ENCODE results near the gene UBAC2. TPM values are rescaled to one million over a fixed set of nuclear protein-coding genes. Genes with fewer than 3 reads are reported as not detected.
"Not testable (repeated sequence)": the region's sequence is repeated elsewhere in the genome, so short reads cannot be mapped to it uniquely, and the experiment has no call there.

Gene UBAC2
- total RNA-seq, 2 donors from 2014 or later: 52.4 to 55.6 TPM

GRCh38 chr13:99390601-99391000 lies 189.9 kb downstream of the UBAC2 start:
- no peak for DNase-seq (ENCODE audit: low spot score in 2 of 2)
- peaks cover 8 to 18% of the 10 kb centered on the region in 2 donors for H3K36me3 Mint-ChIP-seq
- H3K9me3 Mint-ChIP-seq: no peaks in the 10 kb centered on the region
- peak overlapping the region in 1 of 2 donors; percentile 62 for H3K27ac Mint-ChIP-seq
- no peak for ATAC-seq

- ATAC-seq (no peak), DNase-seq (ENCODE audit: low spot score in 2 of 2) (no peak)
Observed at GRCh38 chr13:99391781-99392469, 191.3 kb downstream of the UBAC2 start.

DNA sequence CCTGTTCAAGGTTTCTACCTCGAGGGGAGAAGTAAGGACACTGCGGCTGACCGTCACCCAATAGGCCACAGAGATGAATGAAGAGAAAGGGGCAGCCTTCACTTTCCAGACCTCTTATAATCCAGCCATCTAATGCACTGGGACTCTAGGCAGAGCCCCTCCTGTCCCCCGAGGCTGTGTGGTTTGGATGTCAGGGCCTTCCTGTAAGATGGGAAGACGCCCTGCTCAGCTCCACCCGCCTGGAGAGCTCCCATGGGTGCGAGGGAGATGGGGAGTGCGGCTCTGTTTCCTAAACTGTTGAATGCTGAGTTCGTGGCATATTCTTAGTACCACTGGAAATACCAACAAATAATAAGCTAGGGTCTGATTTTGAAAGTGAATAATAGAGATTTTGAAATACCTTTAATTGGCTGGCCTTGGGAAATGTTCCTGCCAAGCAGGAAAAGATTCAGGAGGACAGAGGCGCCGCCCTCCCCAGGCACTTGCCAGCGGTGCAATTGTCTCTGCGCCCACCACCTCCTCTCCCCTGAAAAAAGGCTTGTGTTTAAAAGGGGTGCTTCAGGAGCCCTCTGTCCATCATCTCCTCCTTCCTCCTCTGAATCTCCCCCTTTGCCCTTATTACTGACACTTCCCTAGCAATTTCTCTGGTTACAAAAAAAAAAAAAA lies 191.9 kb downstream of the UBAC2 start:
- DNase-seq (ENCODE audit: low spot score in 2 of 2): no peak
- peaks cover 7 to 8% of the 10 kb centered on the region in 2 donors for H3K36me3 Mint-ChIP-seq
- ATAC-seq: no peak
- peak overlapping the region; percentile 55 to 67 for H3K27ac Mint-ChIP-seq
- H3K9me3 Mint-ChIP-seq: no peaks in the 10 kb centered on the region

More at GRCh38 chr13:99391781-99392469, 191.3 kb downstream of the UBAC2 start:
- no peaks in the 10 kb centered on the region for H3K9me3 Mint-ChIP-seq
- peak overlapping the region in 1 of 2 donors; percentile 61 for H3K27ac Mint-ChIP-seq
- peaks cover 8 to 13% of the 10 kb centered on the region in 2 donors for H3K36me3 Mint-ChIP-seq

DNA sequence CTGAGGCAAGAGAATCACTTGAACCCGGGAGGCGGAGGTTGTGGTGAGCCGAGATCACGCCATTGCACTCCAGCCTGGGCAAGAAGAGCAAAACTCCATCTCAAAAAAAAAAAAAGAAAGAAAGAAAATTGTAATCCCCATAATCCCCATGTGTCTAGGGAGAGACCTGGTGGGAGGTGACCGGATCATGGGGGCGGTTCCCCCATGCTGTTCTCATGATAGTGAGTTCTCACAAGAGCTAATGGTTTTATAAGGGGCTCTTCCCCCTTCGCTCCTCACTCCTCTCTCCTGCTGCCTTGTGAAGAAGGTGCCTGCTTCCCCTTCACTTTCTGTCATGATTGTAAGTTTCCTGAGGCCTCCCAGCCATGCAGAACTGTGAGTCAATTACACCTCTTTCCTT lies 192.7 kb downstream of the UBAC2 start:
- ATAC-seq; H3K36me3 Mint-ChIP-seq; H3K9me3 Mint-ChIP-seq; DNase-seq (ENCODE audit: low spot score in 2 of 2): not testable (repeated sequence)
- peak overlapping the region in 1 of 2 donors; percentile 67 for H3K27ac Mint-ChIP-seq

DNA sequence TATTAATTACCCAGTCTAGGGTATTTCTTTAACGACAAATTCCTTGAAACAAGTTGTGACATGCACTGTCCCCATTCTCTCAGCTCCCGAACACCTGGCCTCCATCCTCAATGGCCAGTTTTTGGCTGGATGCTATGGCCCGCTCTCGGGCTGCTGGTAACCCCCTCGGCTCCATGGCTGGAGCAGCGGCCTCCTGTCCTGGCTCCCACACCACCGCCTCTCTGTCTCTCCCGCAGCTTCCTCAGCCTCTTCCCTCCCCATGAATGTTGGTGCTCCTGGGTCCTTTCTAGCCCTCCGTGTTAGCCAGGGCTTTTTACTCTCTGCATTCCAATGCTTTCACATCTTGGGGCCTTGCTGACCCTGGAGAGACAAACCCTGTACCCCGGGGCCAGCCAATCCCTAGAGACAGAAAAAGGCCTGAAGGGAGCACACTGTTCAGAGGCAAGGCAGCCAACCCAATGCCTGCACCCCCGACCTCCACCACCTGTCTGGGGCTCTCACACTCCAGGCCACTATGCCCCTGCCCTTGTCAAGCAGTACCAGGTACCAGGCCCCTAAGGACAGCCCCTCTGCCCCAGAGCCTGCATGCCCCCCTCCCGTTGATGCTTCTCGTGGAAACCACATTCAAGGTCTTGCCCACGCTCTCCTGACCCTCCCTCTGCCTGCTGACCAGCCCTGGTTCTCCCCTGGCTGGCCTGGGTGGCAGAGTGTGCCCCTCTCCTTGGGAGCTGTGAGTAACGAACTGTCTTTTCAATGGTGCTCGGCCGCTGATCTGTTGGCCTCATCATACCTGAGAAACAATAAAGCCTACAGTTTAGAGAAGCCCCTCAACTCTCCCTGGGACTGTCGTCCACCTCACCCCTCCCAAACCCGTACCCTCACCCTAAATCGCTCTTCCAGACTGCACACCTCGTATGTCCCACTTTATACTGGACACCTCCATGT lies 193.4 kb downstream of the UBAC2 start:
- H3K27ac Mint-ChIP-seq: peak overlapping the region; percentile 25 to 81
- no peaks in the 10 kb centered on the region for H3K36me3 Mint-ChIP-seq
- no peak for ATAC-seq
- no peaks in the 10 kb centered on the region for H3K9me3 Mint-ChIP-seq
- DNase-seq (ENCODE audit: low spot score in 2 of 2): no peak

- no peak for DNase-seq (ENCODE audit: low spot score in 2 of 2)
- no peaks in the 10 kb centered on the region for H3K9me3 Mint-ChIP-seq
- H3K36me3 Mint-ChIP-seq: peaks cover 4 to 7% of the 10 kb centered on the region in 2 donors
- H3K27ac Mint-ChIP-seq: peak overlapping the region in 1 of 2 donors; percentile 81
- peak in 1 of 2 donors; percentile 11 for ATAC-seq
Observed at GRCh38 chr13:99395436-99395835, 194.8 kb downstream of the UBAC2 start.

DNA sequence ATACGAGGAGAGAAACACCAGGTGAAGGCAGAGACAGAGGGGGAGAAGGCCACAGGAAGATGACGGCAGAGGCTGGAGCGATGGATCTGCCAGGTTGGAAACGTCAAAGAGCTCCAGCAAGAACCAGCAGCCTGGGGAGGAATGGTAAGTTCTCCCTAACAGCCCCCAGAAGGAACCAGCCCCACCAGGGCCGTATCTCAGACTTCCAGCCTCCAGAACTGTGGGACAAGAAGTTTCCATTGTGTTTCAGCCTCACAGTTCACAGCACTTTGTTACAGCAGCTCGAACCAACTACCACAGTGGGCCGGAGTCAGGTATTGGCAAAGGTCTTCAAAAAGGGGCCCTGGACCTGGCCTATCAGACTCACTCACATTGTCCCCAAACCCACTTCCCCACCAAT lies 195.8 kb downstream of the UBAC2 start:
- DNase-seq (ENCODE audit: low spot score in 2 of 2): no peak
- Mint-ChIP-seq H3K9me3 (no peaks in the 10 kb centered on the region), H3K36me3 (peaks cover 7 to 10% of the 10 kb centered on the region in 2 donors), H3K27ac (peak overlapping the region; percentile 9 to 81)
- ATAC-seq: no peak

- H3K27ac Mint-ChIP-seq: no peak overlapping the region
- ATAC-seq: no peak
- DNase-seq (ENCODE audit: low spot score in 2 of 2): no peak
- H3K9me3 Mint-ChIP-seq: peaks cover 0 to 5% of the 10 kb centered on the region in 2 donors
- peaks cover 7 to 23% of the 10 kb centered on the region in 2 donors for H3K36me3 Mint-ChIP-seq
Observed at GRCh38 chr13:99398071-99398470, 197.4 kb downstream of the UBAC2 start.

DNA sequence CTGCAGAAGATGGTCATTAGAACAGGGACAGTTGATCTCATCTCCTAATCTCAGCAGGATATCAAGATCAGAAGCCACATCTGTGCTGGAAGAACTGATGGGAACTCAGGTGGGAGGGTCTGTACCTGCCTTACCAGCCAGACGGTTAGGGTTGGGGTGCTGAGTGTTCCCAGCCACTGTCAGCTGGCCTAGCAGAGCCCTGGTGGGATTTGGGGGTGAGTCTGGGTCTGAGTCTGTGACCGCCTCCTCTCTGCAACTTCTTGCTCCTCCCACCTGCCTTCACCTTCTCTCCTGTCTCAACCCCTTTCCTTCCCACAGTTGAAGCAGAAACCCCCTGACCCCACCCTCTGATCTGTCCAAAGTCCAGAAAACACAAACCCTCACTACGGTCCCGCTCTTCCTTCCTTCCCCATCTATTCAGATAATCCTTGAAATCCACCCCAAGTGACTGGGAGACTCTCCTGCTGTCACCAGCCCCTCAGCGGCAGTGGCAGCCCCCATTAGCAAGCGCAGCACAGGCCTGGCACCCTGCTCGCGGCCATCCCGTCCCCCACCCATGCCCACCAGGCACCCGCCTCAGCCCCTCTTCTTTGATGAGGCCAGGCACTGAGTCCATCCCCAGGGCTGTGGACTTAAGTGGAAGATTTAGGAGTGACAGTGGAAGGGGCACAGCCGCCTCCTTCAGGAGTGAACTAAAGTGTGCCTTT lies 198.4 kb downstream of the UBAC2 start:
- H3K36me3 Mint-ChIP-seq: peaks cover 13 to 28% of the 10 kb centered on the region in 2 donors
- ATAC-seq (peak in 1 of 2 donors; percentile 18), DNase-seq (ENCODE audit: low spot score in 2 of 2) (no peak)
- H3K9me3 Mint-ChIP-seq: peaks cover 0 to 5% of the 10 kb centered on the region in 2 donors
- peak overlapping the region; percentile 93 to 97 for H3K27ac Mint-ChIP-seq

DNA sequence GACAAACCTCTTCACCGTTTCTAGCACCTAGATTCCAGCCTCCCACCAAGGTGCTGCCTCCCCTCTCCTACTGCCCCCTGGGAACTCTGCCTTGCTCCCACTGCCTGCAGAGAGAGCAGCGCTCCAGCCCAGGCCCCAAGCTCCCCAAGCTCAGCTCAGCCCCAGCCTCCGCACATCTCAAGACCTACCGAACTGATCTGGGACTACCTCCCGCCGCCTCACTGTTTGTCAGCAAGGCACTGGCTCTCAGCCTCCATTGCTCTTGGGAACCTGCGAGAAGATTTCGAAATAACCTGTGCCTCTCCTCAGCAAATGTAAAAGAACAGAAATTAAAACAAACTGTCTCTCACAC lies 198.9 kb downstream of the UBAC2 start:
- H3K36me3 Mint-ChIP-seq: peaks cover 13 to 33% of the 10 kb centered on the region in 2 donors
- peaks cover 0 to 5% of the 10 kb centered on the region in 2 donors for H3K9me3 Mint-ChIP-seq
- peak overlapping the region; percentile 93 to 97 for H3K27ac Mint-ChIP-seq
- DNase-seq (ENCODE audit: low spot score in 2 of 2) (no peak), ATAC-seq (peak in 1 of 2 donors; percentile 53)

DNA sequence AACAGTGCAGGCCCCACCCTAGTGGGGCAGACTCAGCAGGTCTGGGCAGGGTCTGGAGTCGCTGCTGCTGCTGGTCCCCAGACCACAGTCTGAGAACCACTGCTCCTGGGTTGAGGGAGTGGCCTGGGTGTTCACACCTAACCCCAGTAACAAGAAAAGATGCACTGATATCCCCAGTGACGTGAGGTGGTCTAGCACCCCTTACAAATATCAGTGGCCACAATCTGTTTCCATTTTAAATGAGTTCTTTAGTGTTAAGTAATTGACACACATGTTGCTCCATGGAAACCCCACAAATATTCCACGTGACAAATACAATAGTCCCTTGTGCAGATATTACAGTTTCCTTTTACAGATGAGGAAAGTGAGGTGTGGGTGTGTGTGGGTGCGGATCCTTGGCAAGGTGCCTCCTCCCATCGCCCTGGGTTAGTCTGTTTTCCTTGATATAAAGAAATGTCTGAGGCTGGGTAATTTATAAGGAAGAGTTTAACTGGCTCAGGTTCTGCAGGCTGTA lies 202.9 kb downstream of the UBAC2 start:
- Mint-ChIP-seq H3K9me3 (peaks cover 0 to 5% of the 10 kb centered on the region in 2 donors), H3K27ac (peak overlapping the region in 1 of 2 donors; percentile 69), H3K36me3 (peaks cover 27 to 40% of the 10 kb centered on the region in 2 donors)
- ATAC-seq (peak; percentile 38 to 80), DNase-seq (ENCODE audit: low spot score in 2 of 2) (no peak)

- peaks cover 0 to 5% of the 10 kb centered on the region in 2 donors for H3K9me3 Mint-ChIP-seq
- DNase-seq (ENCODE audit: low spot score in 2 of 2) (no peak), ATAC-seq (peak; percentile 33 to 52)
- peaks cover 27 to 47% of the 10 kb centered on the region in 2 donors for H3K36me3 Mint-ChIP-seq
- peak overlapping the region in 1 of 2 donors; percentile 69 for H3K27ac Mint-ChIP-seq
Observed at GRCh38 chr13:99404005-99404755, 203.5 kb downstream of the UBAC2 start.

GRCh38 chr13:99405966-99406365 lies 205.3 kb downstream of the UBAC2 start:
- ATAC-seq: no peak
- Mint-ChIP-seq H3K27ac (no peak overlapping the region), H3K36me3 (peaks cover 20 to 55% of the 10 kb centered on the region in 2 donors), H3K9me3 (peaks cover 0 to 5% of the 10 kb centered on the region in 2 donors)
- no peak for DNase-seq (ENCODE audit: low spot score in 2 of 2)

- DNase-seq (ENCODE audit: low spot score in 2 of 2) (no peak), ATAC-seq (no peak)
- peaks cover 20 to 56% of the 10 kb centered on the region in 2 donors for H3K36me3 Mint-ChIP-seq
- no peak overlapping the region for H3K27ac Mint-ChIP-seq
- peaks cover 2 to 8% of the 10 kb centered on the region in 2 donors for H3K9me3 Mint-ChIP-seq
Observed at GRCh38 chr13:99406799-99407201, 206.1 kb downstream of the UBAC2 start.
